Cerebellar cortex (tissue), 1 donor: ENCODE measurements around the gene NEK7.
A peak's percentile ranks its signal among the peaks of the same experiment; 100 is the strongest.
"Not testable (repeated sequence)": the region's sequence is repeated elsewhere in the genome, so short reads cannot be mapped to it uniquely, and the experiment has no call there.

Source experiments
- DNase-seq: peaks from one replicate; pipeline ENCODE4 v3.0.0-alpha.2; 2015; ENCODE audit warnings: low spot score

Gene NEK7

DNA sequence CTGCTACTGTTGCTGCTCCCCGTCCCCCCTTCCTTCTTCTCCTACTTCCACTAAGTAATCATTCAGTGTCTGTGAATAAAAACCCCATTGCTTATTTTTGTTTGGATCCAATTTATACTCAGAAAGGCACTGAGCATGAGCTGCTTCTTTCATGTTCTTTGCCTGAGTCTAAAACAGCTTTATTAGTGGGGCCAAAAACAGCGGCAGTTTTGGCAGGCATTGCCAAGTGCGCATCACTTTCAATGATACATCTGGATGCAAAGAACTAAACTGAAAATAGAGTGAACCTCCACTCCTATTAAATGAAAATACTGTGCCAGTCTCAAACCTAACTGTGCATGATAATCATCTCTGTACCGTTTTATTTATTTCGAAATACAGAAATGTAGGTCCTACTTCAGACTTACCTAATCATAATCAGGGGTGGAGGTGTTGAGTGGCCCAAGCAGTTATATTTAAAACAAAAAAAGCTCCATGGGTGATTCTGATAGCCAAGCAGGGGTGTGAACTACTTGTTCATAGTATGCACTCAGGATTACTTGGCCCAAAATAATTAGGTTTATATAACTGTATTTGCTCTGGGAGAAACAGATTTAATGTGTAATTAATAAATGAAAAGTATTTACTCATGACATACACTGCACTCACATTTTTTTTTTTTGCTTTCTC, 48.4 kb downstream of the NEK7 start:
- peak; percentile 4 for DNase-seq

DNA sequence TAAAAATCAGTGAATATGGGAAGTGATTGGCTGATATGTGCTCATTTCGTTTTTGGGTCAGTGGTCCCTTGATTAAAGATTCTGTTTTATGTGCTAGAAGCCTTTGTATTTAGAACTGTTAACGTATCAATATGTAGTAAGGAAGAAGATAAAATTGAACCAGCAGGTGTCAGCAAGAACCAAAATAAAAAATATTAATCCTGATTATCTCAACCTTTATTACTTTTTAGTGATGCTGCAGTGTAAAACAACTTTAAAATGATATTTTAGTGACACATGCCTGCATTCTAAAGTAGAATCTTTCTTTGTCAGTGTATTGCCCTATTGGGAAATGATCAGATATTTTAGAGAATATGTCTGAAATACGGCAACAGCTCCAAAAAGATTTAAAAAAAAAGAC, 49.5 kb downstream of the NEK7 start:
- no peak for DNase-seq

DNA sequence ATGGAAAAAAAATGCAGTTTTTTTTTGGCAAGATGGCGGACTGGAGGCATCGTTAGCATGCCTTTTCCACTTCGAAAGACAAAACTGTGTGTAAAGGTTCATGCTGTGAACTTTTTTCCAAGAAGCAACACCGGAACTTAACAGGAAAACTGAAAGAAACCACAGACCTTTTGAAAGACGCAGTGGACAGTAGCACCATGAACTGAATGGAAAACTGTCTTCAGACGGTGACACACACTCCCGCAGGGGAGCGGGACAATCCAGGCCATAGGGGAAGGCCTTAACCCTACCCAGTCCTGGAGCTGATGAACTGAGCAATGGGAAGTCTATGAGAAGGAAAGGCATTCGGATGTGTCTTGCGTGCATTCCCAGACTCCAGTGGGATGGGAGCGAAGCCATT, 54.9 kb downstream of the NEK7 start:
- no peak for DNase-seq

DNA sequence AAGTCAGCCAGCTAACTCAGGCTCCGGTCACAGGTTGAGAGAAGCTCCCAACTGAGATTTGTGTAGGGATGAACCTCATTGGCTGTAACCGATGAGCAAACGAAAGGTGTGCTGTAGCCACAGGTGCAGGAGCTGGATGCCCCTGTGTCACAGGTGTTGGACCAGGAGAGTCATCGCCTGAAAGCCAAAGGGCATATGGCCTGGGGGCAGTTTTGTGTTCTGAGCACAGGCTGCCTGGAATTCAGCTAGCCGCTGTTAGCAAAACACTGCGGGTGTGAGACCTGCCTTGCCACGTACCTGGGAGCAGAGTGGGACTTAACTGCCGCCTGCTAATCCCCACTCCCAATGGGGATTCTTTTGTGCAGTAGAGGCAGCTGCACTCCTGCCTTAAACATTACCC, 55.3 kb downstream of the NEK7 start:
- no peak for DNase-seq

DNA sequence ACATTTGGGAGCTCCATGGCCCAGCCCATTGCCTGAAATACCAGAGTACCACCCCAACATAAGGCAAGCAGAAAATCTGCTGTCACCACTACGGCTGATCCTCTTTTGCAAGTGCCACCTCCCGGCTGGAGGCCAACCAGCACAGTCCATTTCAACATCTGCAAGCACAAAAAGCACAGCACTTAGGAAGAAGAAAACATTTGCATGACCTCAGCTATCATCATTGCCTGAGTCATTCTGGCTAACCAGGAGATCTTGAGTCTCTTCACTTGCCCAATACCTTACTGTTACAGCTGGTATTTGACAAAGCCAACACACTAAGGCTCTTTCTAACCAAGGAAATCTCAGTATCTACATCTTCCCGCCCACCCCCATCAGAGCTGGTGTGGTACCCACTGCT, 55.9 kb downstream of the NEK7 start:
- no peak for DNase-seq

DNA sequence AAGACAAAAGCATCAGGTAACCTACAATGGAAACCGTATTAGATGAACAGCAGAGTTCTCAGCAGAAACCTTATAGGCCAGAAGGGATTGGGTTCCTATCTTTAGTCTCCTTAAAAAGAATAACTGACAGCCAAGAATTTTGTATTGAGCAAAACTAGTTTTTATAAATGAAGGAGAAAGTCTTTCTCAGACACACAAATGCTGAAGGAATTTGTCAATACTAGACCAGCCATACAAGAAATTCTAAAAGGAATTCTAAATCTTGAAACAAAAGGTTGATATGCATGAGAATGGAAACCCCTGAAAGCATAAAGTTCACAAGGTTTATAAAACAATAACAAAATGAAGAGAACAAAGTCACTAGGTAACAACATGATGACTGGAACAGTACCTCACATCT, 58.1 kb downstream of the NEK7 start:
- no peak for DNase-seq

DNA sequence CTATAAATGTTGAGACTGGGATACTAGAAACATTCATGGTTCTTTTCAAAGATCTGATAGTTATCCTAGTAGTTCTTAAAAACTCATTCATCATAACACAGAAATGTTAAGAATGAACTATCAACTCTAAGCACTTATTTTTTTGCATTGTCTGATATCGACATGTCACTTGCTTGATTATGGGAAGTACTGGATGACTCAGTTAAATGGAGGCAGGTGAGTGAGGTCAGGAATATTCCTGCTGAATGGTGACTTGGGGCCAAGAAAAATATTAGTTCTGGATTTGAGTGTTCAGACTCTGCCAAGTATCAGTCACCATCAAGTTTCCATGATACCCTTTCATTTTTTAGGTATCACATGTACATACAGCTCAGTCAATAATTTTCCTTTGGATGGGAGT, 63.6 kb downstream of the NEK7 start:
- DNase-seq: no peak

DNA sequence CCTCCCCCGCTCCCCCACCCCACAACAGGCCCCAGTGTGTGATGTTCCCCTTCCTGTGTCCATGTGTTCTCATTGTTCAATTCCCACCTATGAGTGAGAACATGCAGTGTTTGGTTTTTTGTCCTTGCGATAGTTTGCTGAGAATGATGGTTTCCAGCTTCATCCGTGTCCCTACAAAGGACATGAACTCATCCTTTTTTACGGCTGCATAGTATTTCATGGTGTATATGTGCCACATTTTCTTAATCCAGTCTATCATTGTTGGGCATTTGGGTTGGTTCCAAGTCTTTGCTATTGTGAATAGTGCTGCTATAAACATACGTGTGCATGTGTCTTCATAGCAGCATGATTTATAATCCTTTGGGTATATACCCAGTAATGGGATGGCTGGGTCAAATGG, 70.2 kb downstream of the NEK7 start:
- not testable (repeated sequence) for DNase-seq

DNA sequence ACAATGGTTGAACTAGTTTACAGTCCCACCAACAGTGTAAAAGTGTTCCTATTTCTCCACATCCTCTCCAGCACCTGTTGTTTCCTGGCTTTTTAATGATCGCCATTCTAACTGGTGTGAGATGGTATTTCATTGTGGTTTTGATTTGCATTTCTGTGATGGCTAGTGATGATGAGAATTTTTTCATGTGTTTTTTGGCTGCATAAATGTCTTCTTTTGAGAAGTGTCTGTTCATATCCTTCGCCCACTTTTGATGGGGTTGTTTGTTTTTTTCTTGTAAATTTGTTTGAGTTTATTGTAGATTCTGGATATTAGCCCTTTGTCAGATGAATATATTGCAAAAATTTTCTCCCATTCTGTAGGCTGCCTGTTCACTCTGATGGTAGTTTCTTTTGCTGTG, 70.7 kb downstream of the NEK7 start:
- DNase-seq: not testable (repeated sequence)

DNA sequence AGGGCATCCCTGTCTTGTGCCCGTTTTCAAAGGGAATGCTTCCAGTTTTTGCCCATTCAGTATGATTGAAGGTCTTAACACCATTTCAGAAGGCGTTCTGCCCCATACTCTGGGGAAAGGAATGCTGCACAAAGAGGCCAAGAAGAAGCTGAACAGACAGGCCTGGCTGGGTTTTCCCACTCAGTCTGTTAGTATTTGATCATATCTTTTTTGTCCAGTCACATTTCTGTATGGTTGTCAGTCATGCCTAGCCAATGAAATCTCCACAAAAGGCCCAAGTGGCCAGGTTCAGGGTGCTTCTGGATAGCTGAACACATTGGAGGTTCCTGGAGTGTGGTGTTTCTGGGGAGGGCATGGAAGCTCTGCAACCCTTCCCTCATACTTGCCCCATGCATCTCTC, 72.1 kb downstream of the NEK7 start:
- DNase-seq: no peak

DNA sequence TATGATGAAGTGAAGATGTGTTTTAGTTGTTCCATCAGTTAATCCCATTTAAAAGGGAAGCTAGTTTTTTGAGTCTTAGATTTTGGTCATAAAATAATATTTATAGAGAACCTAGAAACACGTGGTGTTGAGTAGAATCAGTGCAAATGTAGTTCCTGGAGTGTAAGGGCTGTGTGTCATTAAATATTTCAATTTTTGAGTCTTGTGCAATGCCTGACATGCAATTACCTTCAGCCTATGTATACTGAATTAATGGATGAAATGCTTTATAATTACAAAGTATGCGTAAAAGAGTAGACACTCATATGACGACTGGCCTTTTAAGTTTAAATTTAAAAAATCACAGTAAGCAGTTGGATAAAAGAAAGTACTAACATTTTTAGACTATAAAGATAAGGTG, 75.0 kb downstream of the NEK7 start:
- DNase-seq: no peak

DNA sequence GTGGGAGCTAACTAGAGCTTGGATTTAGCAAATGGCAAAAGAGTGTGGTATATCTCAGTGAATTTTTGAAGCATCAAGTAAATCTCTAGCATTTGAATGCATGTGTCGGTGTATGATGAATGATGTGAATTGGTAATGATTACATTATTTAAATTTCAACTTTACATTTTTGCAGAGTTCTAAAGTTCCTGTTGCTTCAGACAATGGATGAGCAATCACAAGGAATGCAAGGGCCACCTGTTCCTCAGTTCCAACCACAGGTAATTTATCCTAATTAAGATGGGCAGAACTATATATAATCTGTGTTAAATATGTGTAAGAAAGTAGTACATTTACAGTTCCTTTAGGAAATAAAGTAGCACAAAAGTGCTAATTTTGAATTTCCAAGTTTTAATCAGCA, 75.6 kb downstream of the NEK7 start:
- no peak for DNase-seq

DNA sequence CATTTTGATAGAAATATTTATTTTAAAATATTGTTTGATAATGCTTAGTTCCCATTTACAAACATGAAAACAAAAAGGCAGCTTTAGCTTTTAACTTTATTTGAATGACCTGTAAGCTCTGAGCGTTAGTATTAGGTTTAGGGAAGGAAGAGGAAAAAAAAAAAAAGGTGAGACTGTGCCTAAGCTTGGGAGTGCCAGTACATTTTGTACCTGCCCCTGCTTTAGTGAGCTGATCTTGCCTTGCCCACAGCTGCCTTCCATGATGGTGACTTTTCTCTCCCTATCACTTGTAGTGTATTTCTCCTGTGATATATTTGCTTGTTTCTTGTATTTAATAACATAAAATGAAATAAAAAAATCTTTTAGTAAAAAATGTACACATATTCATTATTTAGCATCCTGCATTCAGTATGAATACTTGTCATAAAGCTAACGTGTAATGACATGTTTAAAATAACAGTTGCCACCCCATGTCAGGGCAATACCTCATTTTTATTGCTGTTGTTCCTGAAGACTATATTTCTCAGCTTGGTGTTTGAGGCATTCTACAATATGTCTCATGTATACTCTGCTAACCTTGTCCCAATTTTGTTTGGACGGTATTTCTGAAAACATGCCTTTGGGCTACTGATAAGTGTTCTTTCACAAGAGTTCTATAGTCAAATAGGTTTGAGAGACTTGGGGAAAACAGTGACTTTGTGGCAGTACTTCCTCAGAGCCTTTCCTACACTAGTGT, 76.3 kb downstream of the NEK7 start:
- no peak for DNase-seq

DNA sequence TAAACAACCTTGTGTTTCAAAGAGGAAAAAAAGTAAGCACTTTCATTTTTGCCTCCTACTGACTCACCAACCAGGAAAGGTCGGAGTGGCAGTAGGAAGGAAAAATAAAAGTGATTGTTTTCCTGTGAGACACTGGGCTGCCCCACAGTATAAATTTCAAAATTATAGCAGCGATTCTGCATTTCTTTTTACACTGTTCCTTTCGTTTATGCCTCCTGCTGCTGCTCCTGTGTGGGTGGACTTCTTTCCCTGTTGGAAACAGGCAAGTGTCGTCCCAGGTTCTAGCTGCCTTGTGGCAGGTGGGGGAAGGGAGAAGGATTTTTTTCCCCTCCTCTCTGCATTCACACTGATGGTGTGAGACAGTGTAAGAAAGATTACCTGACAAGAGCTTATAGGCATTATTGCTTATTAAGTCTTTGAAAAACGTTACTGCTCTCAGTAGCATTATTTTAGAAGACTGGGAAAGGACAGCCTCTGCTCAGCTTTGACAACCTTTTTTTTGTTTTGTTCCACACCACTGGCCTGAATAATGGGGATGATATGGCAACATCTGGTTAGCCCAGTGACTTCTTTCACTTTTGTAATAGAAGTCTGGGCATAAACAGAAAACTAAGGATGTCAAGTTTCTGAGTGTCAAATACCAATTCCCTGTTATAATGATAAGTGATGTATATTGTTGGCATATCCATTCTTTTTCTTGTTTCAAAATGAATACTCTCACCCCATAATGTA, 77.9 kb downstream of the NEK7 start:
- DNase-seq: no peak

DNA sequence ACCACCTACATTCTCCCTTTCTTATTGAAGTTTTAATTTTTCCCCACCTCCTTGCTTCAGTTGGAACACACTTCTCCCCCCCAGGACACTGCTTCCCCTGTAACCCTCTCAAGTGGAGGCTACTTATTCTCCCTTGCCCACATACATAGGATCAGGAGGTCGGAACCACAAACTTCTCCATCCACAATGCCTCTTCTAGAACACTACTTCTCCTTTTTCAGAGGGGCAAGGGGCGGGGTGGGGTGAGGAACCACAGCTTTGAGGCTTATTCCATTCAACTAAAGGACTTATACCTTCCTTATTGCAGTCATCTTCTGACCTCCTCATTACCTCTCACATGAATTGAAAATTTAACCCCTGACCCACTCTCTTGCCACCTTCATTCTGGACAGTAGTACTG, 81.3 kb downstream of the NEK7 start:
- no peak for DNase-seq

DNA sequence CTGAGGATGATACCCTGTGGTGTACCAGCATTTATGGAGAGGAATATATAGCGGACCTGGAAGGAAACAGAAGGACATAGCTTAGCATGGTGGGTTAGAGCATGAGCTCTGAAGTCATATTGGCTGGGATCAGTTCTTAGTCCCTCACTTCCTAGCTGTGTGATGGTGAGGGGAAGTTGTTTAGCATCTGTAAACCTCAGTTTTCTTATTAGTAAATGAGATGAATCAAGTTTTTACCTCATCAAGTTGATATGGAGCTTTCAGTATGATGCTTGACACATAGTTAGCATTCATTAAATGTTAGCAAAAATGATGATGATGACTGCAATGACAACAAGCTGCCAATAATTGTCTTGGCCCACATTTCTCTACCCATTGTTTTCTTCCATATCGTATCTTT, 84.8 kb downstream of the NEK7 start:
- no peak for DNase-seq

DNA sequence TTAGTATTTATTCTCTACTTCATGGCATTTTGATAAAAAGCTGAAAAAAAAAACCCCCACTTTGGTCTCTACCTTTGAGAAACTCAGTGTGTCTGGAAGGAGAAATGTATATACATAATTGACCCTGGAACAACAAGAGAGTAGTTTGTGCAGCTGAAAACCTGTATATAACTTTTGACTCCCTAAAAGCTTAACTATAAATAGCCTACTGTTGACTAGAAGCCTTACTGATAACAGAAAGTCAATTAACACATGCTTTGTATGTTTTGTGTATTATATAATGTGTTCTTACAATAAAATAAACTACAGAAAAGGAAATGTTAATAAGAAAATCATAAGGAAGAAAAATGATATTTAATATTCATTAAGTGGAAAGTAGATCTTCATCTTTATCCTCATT, 88.0 kb downstream of the NEK7 start:
- DNase-seq: no peak

DNA sequence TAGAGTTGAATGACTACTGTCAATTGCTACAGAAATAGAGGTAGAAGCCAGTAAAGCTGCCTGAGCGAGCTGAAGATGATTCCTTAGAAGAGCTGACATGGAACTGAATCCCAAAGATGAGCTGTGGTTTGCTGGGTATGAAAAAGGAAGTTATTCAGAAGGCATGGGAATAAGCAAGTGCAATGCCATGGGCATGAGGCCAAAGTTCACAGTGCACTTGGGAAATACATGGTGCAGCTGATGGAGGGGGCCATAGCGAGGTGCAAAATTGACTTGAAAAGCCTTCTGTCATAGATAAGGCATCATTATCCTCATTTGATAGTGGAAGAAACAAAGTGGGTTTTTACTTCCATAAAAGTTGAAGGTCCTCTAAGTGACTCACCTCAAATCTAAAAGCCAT, 88.6 kb downstream of the NEK7 start:
- no peak for DNase-seq

DNA sequence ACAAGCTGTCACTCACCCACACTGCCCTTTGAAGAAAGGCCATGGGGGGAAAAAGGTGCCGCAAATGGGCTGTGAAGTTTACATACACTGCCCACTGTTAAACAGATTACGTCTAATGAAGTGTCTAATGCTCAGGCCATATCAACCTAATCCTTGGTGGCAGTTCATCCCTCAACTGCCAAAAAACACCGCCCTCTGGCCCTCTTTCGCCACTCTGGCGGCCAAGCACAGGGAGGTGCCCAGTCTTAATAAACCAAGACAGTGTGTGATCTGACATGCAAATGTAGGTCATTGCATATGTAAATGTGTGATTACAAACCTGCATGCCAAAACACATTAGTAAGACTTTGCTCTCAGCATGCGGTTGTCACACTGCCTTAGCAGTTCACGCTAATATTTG, 89.5 kb downstream of the NEK7 start:
- peak; percentile 77 for DNase-seq

DNA sequence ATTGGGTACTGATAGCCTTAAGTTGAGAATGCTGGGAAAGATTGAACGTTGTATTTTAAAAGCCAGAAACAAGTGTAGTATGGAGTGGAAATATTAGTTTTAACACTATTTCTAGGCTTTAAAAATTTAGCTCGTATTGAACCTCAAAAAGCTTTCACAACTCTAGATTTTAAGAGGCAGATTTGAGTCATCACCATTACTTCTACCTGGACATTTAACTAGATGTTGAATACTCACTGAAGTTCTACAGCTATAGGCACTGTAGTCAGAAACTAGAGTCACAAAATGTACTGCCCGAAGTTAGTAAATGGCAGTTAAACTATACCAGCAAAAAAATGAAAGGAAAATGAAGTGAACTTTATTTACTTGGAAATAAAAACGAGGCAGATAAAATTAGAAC, 96.5 kb downstream of the NEK7 start:
- no peak for DNase-seq

DNA sequence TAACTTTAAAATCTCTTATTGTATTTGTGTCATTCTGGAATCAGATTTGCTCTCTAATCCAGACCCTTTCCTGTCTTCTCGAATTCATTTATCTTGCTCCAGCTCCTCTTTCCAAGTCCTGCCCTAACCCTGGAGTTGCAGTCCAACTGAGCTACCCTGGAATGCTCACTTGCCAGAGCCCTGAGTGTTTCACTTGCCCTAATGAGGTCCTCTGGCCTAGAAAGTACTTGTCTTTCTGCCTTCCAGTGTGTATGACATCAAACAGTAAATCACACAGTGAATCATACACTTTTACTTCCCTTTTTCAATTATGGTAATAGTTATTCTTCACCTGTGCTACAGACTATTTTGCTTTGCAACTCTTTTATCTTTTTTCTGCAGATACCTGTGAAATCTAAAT, 96.9 kb downstream of the NEK7 start:
- no peak for DNase-seq

DNA sequence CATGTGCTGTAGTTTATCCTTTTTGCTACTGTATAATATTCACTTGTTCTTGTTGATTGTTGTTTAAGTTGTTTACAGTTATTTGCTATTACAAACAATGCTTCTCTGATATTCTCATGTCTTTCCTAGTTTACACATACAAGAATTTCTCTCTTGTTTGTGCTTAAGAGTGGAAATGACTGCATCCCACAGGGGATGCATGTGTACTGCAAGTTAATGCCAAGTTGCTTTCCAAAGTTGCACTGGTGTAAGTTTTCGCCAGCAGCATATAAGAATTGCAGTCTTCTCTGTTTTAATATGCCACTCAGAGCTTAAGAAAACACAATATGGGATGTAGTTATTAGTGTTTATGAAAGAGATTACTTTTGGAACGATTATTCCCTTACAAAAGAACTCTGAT, 97.7 kb downstream of the NEK7 start:
- DNase-seq: no peak

DNA sequence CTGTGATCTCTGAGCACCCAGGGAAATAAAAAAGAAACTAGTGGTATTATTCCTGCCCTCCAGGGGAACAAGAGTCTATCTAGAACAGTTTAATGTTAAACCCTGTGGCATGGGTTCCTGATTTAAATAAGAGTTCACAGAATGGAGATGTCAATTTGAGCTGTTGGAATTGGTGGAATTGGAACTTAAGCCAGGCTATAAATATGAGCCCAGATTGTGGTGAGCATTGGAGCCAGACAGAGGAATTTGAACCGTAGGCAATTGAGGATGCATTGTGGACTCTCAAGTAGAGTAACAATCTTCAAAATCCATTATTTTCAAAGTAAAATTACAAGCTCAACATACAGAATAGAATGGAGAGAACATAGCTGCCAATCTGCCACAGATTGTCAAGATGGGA, 98.2 kb downstream of the NEK7 start:
- DNase-seq: no peak
